Measurements from ENCODE around the gene FABP7. TPM values are rescaled to one million over a fixed set of nuclear protein-coding genes. Genes with fewer than 3 reads are reported as not detected.

FABP7 gene
- total RNA-seq, 4 donors from 2014 or later: 22.4 to 78.8 (median 43.2) TPM

- intact Hi-C loops (cut with DNase I; ENCODE audit: low total_unique reads): no loop called here
Observed at GRCh38 chr6:122829456-122829855, 49.9 kb downstream of the FABP7 start.

GRCh38 chr6:122831511-122831910 lies 52.0 kb downstream of the FABP7 start:
- no peak for DNase-seq (ENCODE audit: low spot score in 2 of 2)
- 36 to 75% methylated on average over 1 of the region's 1 CpG for WGBS, 2 donors
- H3K4me3 ChIP-seq (ENCODE audit: low read depth, poor library complexity, severe bottlenecking): no peak overlapping the region
- TF ChIP-seq, protein P1, sequence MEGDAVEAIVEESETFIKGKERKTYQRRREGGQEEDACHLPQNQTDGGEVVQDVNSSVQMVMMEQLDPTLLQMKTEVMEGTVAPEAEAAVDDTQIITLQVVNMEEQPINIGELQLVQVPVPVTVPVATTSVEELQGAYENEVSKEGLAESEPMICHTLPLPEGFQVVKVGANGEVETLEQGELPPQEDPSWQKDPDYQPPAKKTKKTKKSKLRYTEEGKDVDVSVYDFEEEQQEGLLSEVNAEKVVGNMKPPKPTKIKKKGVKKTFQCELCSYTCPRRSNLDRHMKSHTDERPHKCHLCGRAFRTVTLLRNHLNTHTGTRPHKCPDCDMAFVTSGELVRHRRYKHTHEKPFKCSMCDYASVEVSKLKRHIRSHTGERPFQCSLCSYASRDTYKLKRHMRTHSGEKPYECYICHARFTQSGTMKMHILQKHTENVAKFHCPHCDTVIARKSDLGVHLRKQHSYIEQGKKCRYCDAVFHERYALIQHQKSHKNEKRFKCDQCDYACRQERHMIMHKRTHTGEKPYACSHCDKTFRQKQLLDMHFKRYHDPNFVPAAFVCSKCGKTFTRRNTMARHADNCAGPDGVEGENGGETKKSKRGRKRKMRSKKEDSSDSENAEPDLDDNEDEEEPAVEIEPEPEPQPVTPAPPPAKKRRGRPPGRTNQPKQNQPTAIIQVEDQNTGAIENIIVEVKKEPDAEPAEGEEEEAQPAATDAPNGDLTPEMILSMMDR (IDR thresholded peaks at IDR 0.05): no peak
- no peak for TF ChIP-seq POLR2A (IDR thresholded peaks at IDR 0.05)
- intact Hi-C loops (cut with DNase I; ENCODE audit: low total_unique reads): no loop called here

More at GRCh38 chr6:122829456-122829855, 49.9 kb downstream of the FABP7 start:
- 58 to 67% methylated on average over 1 of the region's 1 CpG for whole genome bisulfite sequencing, 2 donors
- no peak for TF ChIP-seq POLR2A (IDR thresholded peaks at IDR 0.05)
- TF ChIP-seq, protein P1 (IDR thresholded peaks at IDR 0.05): no peak
- DNase-seq (ENCODE audit: low spot score in 2 of 2): no peak
- no peak overlapping the region for H3K4me3 ChIP-seq (ENCODE audit: low read depth, poor library complexity, severe bottlenecking)

DNA sequence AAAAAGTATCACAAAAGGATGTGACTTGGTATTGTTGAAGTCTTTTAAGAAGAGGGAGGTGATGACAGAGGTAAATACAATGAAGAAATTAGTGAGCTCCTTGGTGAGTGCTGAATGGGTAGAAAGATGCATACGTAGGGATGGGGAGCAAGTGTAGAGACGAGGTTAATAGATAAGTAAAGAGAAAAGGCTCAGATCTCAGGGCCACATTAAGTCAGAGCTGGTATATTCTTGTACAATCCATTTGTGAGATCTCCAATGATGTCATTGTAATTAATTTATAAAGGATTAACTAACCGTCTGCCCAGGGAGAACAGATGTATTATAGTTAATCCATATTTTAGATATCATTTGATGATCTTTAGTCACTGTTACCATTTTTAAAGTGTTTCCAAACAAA lies 52.9 kb downstream of the FABP7 start:
- H3K4me3 ChIP-seq (ENCODE audit: low read depth, poor library complexity, severe bottlenecking): no peak overlapping the region
- TF ChIP-seq, protein P1 (IDR thresholded peaks at IDR 0.05): no peak
- no peak for TF ChIP-seq POLR2A (IDR thresholded peaks at IDR 0.05)
- 74 to 78% methylated on average over 3 of the region's 3 CpGs for WGBS, 2 donors
- DNase-seq (ENCODE audit: low spot score in 2 of 2): no peak
- intact Hi-C loops (cut with DNase I; ENCODE audit: low total_unique reads): no loop called here

DNA sequence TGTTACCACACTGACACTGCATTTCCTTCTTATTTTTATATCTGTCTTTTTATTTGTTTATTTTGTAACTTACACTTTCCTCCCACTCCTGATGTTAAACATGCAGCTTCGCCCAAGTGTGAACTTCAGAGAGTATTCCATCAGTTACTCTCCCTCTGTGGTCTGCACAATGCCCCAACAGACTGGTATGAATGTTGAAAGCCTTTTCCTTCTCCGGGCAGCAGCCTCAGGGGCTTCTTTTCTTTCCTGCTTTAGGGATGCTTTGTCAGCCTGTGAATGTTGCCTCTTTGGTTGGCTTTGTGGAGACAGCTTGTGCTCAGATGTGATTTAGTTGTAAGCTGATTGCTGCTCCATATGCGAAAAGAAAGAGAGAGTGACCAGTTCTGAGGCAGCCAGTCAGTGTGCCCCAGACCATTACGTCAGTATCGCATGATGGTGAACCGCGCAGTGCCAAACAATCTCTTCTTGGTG lies 53.5 kb downstream of the FABP7 start:
- no peak overlapping the region for H3K4me3 ChIP-seq (ENCODE audit: low read depth, poor library complexity, severe bottlenecking)
- intact Hi-C loops (cut with DNase I; ENCODE audit: low total_unique reads): no loop called here
- no peak for TF ChIP-seq POLR2A (IDR thresholded peaks at IDR 0.05)
- TF ChIP-seq, protein P1 (IDR thresholded peaks at IDR 0.05): no peak
- WGBS, 2 donors: 73 to 77% methylated on average over 7 of the region's 7 CpGs
- DNase-seq (ENCODE audit: low spot score in 2 of 2): no peak

Other genes starting within 250 kb of the FABP7 start
- gene PKIB, start 169.3 kb upstream of the FABP7 start, total RNA-seq: 10 to 100 TPM in 3 of 4 donors, 1 to 10 TPM in 1; 4.3 to 13.3 (median 10.4) TPM
- gene SMPDL3A, start 9.5 kb downstream of the FABP7 start, total RNA-seq: 100 to 1,000 TPM; 109 to 120 (median 113) TPM
- 1 to 10 TPM in 1 of 4 donors, under 1 TPM in 3; under 0.01 to 1.3 (median 0.23) TPM for gene CLVS2, start 216.5 kb downstream of the FABP7 start, total RNA-seq